HL-60/S4 treated with retinoic acid at 250 ng/mL for 4 days and 3 days (cell line): ENCODE results near the gene RIN1.

Experiments
- in situ Hi-C: fragments of 300-500 bp; cut with MboI; formaldehyde crosslinking; loops from 2 replicates; pipeline ENCODE4 v1.7.0; 2022; ENCODE audit warnings: low sequenced_read_pairs

The RIN1 gene

GRCh38 chr11:66302656-66303055 lies 33.6 kb downstream of the RIN1 start:
- in situ Hi-C loops: no loop called here

- in situ Hi-C loops: no loop called here
These were observed 37.0 kb downstream of the RIN1 start for GRCh38 chr11:66299186-66299585.

- in situ Hi-C loops: no loop called here
These were observed 38.6 kb downstream of the RIN1 start for GRCh38 chr11:66297610-66298009.

- in situ Hi-C loops: no loop called here
These were observed 41.3 kb downstream of the RIN1 start for GRCh38 chr11:66294626-66295620.

GRCh38 chr11:66293777-66294625 lies 42.2 kb downstream of the RIN1 start:
- in situ Hi-C loops: no loop called here

GRCh38 chr11:66293352-66293751 lies 42.9 kb downstream of the RIN1 start:
- in situ Hi-C loops: no loop called here

- in situ Hi-C loops: no loop called here
These were observed 43.5 kb downstream of the RIN1 start for GRCh38 chr11:66292543-66293332.

GRCh38 chr11:66291706-66292542 lies 44.3 kb downstream of the RIN1 start, which contains the start of gene TMEM151A:
Gene TMEM151A (plus strand): TSS chr11:66291894. CDS start chr11:66292014, 120 bp downstream.
- in situ Hi-C loops: no loop called here

GRCh38 chr11:66291303-66291705 lies 44.9 kb downstream of the RIN1 start:
- in situ Hi-C loops: no loop called here

GRCh38 chr11:66290330-66290621 lies 46.0 kb downstream of the RIN1 start:
- in situ Hi-C loops: no loop called here

GRCh38 chr11:66289548-66290329 lies 46.5 kb downstream of the RIN1 start:
- in situ Hi-C loops: no loop called here

GRCh38 chr11:66288671-66289547 lies 47.3 kb downstream of the RIN1 start, which contains the start of gene YIF1A:
Gene YIF1A (minus strand): TSS chr11:66289143. CDS start chr11:66288985, 158 bp downstream.
- in situ Hi-C loops: no loop called here

GRCh38 chr11:66287889-66288670 lies 48.2 kb downstream of the RIN1 start:
- in situ Hi-C loops: no loop called here

GRCh38 chr11:66287211-66287888 lies 48.9 kb downstream of the RIN1 start:
- in situ Hi-C loops: no loop called here

GRCh38 chr11:66286699-66287098 lies 49.5 kb downstream of the RIN1 start:
- in situ Hi-C loops: no loop called here

GRCh38 chr11:66285250-66285947 lies 50.8 kb downstream of the RIN1 start:
- in situ Hi-C loops: no loop called here
